Esophagus muscularis mucosa (tissue), 4 donors: ENCODE data around the gene FOXK1.

Source experiments
- CTCF ChIP-seq, 3 experiments: fragments of 200-600 bp in 2 of 3; fragments of 450-650 bp in 1 of 3; sonication (generic) in 2 of 3; IDR thresholded peaks; one replicate each; pipeline ENCODE4 v1.5.1; 2017 to 2019; ENCODE audit warnings: antibody characterized with exemption in 3 of 3, mild to moderate bottlenecking in 2 of 3, moderate library complexity in 1 of 3
- EP300 ChIP-seq: sonication (generic); formaldehyde crosslinking; IDR thresholded peaks from one replicate; pipeline ENCODE4 v1.6.1; 2017; ENCODE audit warnings: antibody characterized with exemption
- POLR2A ChIP-seq: fragments of 450-650 bp; IDR thresholded peaks from one replicate; pipeline ENCODE4 v1.6.1; 2017; ENCODE audit warnings: antibody characterized with exemption, moderate library complexity, mild to moderate bottlenecking, low read depth

GRCh38 chr7:4687956-4688355, 5.9 kb downstream of the FOXK1 start:
- TF ChIP-seq CTCF (IDR thresholded peaks at IDR 0.05) (no peak), EP300 (no peak), POLR2A (no peak)
